Stimulated activated CD4-positive, alpha-beta T cell treated with anti-CD3 and anti-CD28 coated beads, Interleukin-12 subunit alpha, Interleukin-12 subunit beta, amount 100 ng/mL, for 48 hours (primary cell): ENCODE measurements around the gene SMIM5.
A peak's percentile ranks its signal among the peaks of the same experiment; 100 is the strongest.
"Not testable (repeated sequence)": the region's sequence is repeated elsewhere in the genome, so short reads cannot be mapped to it uniquely, and the experiment has no call there.

ENCODE experiments used
- DNase-seq, 3 donors: peaks; one replicate each; pipeline ENCODE4 v3.0.0-alpha.2; 2020; ENCODE audit warnings: low read depth in 2 of 3, low spot score in 1 of 3

SMIM5 gene, protein sequence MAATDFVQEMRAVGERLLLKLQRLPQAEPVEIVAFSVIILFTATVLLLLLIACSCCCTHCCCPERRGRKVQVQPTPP

GRCh38 chr17:75632863-75633485 is at the start of gene SMIM5:
Gene SMIM5, plus strand, starts transcription at chr17:75633434. Its CDS starts 6,768 bp downstream, at chr17:75640202.
- DNase-seq = peak; percentile 72 to 80 (median 79)

GRCh38 chr17:75584849-75585175 is 48.4 kb upstream of the SMIM5 start:
- DNase-seq = no peak

DNA sequence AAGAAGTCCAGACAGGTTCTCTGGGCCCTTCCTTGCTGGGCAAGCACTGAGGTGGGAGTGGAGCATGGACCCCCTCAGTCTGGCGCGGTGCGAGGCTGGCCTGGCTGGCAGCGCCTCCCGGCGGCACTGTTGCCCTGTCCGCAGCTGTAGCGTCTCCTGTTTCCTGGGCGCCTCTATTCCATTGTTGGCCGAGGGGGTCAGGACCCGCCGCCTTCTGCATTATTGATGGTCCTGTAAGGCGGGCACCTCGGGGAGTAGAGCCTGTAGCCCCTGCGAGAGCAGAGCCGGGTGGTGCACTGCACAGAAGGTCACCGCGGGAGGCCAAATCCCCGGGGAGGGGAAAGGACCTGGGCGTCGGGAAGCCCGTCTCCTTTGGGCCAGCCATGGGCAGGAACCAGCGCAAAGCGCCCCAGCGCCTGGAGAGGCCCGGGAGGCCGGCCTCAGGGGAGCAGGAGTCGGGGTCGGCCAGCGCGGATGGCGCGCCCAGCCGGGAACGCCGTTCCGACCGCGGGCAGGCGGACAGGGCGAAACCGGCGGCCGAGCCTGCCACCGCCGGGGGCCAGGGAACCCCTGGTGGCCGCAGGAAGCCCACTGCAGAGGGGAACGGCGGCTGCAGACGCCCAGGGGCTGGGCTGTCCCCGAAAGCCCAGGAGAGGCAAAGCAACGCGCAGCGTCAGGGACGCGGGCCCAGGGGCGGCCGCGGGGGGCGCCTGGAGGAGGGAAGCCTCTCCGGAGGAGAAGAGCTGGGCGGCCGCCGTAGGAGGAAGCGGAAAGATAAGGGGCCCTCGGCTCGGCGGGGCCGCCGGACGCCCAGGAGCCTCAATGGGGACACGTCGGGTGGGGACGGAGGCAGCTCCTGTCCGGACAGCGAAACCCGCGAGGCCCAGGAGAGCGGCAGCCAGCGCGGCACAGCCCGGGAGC is 45.3 kb upstream of the SMIM5 start, which contains the start of gene MYO15B:
Gene MYO15B (plus strand): TSS at position 126 of the 921 bp plus-strand sequence. CDS start 258 bp downstream, at position 384.
- DNase-seq = peak; percentile 15 to 33 (median 31)

- DNase-seq = no peak
Observed at GRCh38 chr17:75588596-75589011, 44.6 kb upstream of the SMIM5 start.

- DNase-seq = peak; percentile 92 to 98 (median 93)
Observed at GRCh38 chr17:75589012-75589918, 44.0 kb upstream of the SMIM5 start.

GRCh38 chr17:75589919-75590303 is 43.3 kb upstream of the SMIM5 start:
- DNase-seq = no peak

DNA sequence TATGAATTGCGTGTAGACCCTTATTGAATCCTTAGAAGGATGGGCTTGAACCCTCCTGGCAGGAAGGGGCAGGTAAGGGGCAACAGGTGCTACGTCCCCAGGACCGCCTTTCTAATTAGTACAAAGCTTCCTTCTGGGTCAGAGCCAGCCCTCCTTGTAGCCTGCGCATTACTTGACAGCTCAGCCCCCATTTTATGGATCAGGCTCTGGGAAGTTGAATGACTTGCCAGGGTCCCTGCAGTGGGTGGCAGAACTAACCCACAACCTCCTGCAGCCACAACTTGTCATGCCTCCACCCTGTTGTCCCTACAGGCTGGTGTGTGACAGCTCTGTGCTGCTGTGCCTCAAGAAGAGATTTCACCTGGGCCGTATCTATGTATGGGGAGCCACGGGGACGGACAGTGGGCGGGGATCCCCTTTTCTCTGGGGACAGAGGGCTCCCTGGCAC is 42.9 kb upstream of the SMIM5 start:
- DNase-seq = no peak

DNA sequence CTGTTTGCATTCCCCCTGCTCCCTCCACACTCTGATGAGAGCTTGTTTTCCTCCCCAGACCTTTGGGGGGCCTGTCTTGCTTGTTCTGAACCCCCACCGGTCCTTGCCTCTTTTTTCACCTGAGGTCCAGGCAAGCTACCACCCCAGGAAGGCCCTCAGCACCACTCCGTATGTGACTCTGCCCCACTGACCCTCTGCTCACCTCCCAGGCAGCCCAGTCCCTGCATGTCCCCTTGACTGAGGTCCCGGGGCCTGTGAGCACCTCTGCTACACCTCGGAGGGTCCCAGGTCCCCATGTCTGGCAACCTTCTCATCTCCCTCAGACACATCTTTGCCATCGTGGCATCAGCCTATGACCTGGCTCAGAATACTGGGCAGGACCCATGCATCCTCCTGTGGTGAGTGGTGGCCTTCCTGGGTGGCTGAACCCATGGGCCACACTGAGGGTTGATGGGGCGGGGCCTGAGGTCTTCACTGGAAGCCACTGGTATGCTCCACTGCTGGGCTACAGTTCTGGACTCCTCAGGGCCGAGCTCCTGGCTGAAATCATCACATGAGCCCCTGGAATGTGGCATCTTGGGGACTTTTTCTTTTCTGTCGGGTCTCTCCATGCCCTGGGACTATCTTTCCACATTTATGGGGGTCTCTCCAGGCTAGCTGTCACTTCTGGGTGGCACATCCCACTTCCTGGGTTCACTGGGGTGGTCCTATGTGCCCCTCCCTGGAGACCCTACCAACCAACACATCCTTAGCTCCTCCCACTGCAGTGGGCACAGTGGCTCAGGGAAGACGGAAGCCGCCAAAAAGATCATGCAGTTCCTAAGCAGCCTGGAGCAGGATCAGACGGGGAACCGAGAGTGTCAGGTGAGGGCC is 42.1 kb upstream of the SMIM5 start:
- no peak for DNase-seq

DNA sequence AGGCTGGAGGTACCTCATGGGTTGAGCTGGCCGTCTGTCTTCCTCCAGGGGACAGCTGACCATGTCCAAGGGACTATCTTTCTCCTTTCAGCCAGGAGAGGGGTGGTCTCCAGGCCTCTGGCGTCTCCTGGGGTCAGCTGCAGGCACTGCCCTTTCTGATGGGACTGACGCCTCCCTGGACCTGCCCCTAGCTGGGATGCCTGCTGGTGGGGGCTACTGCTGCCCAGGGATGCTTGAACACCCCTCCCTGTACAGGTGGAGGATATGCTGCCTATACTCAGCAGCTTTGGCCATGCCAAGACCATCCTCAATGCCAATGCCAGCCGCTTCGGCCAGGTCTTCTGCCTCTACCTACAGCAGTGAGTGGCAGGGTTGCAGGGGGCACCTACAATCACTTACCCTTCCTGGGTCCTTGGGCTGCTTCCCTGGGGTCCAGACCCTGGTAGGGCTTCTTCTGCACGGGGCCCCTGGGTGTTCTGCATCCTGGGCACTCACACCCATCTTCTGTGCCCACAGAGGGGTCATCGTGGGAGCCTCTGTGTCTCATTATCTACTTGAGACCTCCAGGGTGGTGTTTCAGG is 41.4 kb upstream of the SMIM5 start:
- no peak for DNase-seq

- DNase-seq = no peak
Observed at GRCh38 chr17:75592348-75593020, 40.8 kb upstream of the SMIM5 start.

- not testable (repeated sequence) for DNase-seq
Observed at GRCh38 chr17:75593430-75593829, 39.8 kb upstream of the SMIM5 start.

GRCh38 chr17:75594499-75595283 is 38.5 kb upstream of the SMIM5 start:
- DNase-seq = no peak

- no peak for DNase-seq
Observed at GRCh38 chr17:75595284-75595919, 37.8 kb upstream of the SMIM5 start.

DNA sequence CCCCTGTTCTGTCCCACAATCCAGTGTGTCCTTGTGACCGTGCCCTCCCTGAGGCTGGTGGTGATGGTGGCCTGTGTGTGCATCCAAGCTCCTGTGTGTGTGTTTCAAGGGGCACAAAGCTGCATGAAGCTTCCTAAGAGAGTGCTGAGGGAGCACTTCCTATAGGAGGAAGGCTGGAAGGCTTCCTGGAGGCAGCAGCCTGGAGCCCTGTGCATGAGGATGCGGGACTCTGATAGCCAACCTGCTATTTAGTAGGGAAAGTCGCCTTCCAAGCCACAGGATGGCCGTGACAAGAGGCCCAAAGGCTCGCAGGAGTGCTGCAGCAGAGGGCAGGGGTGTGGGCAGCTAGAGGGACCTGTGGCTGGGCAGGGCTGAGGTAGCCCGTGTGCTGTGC is 37.3 kb upstream of the SMIM5 start:
- no peak for DNase-seq

DNA sequence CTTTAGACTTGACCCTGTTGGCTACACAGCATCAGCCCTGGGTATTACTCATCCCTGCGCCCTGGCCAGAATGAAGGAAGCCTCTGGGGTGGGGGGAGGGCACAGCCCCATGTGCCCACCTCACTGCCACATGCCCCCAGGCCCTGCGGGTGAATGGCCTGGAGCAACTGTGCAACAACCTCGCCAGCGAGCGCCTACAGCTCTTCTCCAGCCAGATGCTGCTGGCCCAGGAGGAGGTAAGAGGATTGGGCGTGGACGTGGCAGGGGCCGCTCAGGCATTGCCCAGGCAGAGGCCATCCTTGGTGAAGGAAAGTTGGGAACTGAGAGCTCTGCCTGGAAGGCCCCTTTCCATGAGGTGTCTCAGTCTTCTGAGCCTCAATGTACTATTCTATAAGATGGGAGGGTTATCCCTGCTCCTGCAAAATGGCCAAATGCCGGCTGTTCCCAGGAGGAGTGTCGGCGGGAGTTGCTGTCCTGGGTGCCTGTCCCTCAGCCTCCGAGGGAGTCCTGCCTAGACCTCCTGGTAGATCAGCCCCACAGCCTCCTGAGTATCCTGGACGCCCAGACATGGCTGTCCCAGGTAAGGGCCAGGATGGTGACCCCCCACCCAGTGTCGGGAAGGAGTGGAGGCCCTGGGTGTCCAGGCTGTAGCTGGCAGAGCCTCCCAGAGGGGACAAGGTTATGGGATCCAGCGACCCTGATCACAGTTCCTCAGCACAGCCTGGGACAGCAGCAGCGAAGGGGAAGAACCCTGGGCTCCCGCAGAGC is 36.7 kb upstream of the SMIM5 start:
- DNase-seq = no peak

GRCh38 chr17:75601057-75601987 is 31.9 kb upstream of the SMIM5 start:
- DNase-seq = peak; percentile 42 to 69 (median 51)
